CD14-positive monocyte (primary cell): ENCODE measurements around the gene LMTK2. TPM values are rescaled to one million over a fixed set of nuclear protein-coding genes. Genes with fewer than 3 reads are reported as not detected.
A peak's percentile ranks its signal among the peaks of the same experiment; 100 is the strongest.

Experiments used
- DNase-seq, 3 donors: peaks; one replicate each; pipeline ENCODE4 v3.0.0-alpha.2; 2011 to 2022
- H2AFZ ChIP-seq: 2 replicates; pipeline ENCODE4 v1.6.0; 2012; ENCODE audit warnings: mild to moderate bottlenecking, low read depth, low read length, inconsistent platforms; ENCODE audit not compliant: insufficient read depth, poor library complexity, severe bottlenecking
- H3K27ac ChIP-seq, 2 donors: 1 replicate in 1 of 2; 2 replicates in 1 of 2; pipeline ENCODE4 v1.5.1; 2012 to 2013; ENCODE audit warnings: low read length in 2 of 2, control low read depth in 1 of 2, inconsistent platforms in 1 of 2, low read depth in 1 of 2, mild to moderate bottlenecking in 1 of 2
- H3K27me3 ChIP-seq, 2 donors: one replicate each; pipeline versions ENCODE4 v1.6.0 to v1.6.1; 2011 to 2013; ENCODE audit warnings: low read length in 2 of 2; ENCODE audit not compliant: control insufficient read depth in 2 of 2, insufficient read depth in 2 of 2
- H3K36me3 ChIP-seq, 2 donors: replicated peaks in 1 of 2; 1 replicate in 1 of 2; 2 replicates in 1 of 2; pipeline versions ENCODE4 v1.5.1 to v1.6.1; 2012 to 2013; ENCODE audit warnings: low read length in 2 of 2, control low read depth in 1 of 2, inconsistent platforms in 1 of 2, mild to moderate bottlenecking in 1 of 2; ENCODE audit not compliant: insufficient read depth in 2 of 2, control insufficient read depth in 1 of 2
- H3K4me1 ChIP-seq, 2 donors: 1 replicate in 1 of 2; 2 replicates in 1 of 2; pipeline versions ENCODE4 v1.5.1 to v1.6.1; 2012 to 2013; ENCODE audit warnings: low read length in 2 of 2, control low read depth in 1 of 2, inconsistent platforms in 1 of 2, mild to moderate bottlenecking in 1 of 2, moderate library complexity in 1 of 2; ENCODE audit not compliant: insufficient read depth in 2 of 2, control insufficient read depth in 1 of 2
- H3K4me2 ChIP-seq: replicated peaks from 2 replicates; pipeline ENCODE3; 2012; ENCODE audit warnings: low read length, moderate library complexity, mild to moderate bottlenecking; ENCODE audit not compliant: poor library complexity, severe bottlenecking; ENCODE audit errors: extremely low read depth
- H3K4me3 ChIP-seq, 3 experiments: fragments of 200-600 bp in 1 of 3; sonication (generic) in 1 of 3; replicated peaks in 1 of 3; 1 replicate in 2 of 3; 2 replicates in 1 of 3; pipeline ENCODE4 v1.5.1; 2011 to 2013; ENCODE audit warnings: low read length in 3 of 3, mild to moderate bottlenecking in 3 of 3, control low read depth in 2 of 3, low read depth in 2 of 3, inconsistent platforms in 1 of 3, moderate library complexity in 1 of 3
- H3K79me2 ChIP-seq: 2 replicates; pipeline ENCODE4 v1.6.0; 2012; ENCODE audit warnings: mild to moderate bottlenecking, control low read depth, inconsistent platforms, low read length, moderate library complexity; ENCODE audit not compliant: insufficient read depth
- H3K9ac ChIP-seq: 2 replicates; pipeline ENCODE4 v1.6.0; 2017; ENCODE audit warnings: low read length, mild to moderate bottlenecking; ENCODE audit not compliant: insufficient read depth, poor library complexity, severe bottlenecking
- H3K9me3 ChIP-seq, 2 donors: replicated peaks in 1 of 2; 1 replicate in 1 of 2; 2 replicates in 1 of 2; pipeline versions ENCODE4 v1.5.1 to v1.6.1; 2012 to 2013; ENCODE audit warnings: low read length in 2 of 2, control low read depth in 1 of 2; ENCODE audit not compliant: control insufficient read depth in 1 of 2, insufficient read depth in 1 of 2
- H4K20me1 ChIP-seq: 2 replicates; pipeline ENCODE4 v1.6.0; 2012; ENCODE audit warnings: mild to moderate bottlenecking, low read length, control low read depth, moderate library complexity; ENCODE audit not compliant: insufficient read depth
- H3K27ac Mint-ChIP-seq, 7 donors: one replicate each; pipeline ENCODE4 v1.8.0; 2020; ENCODE audit warnings: mild to moderate bottlenecking in 7 of 7, mixed read lengths in 7 of 7, moderate library complexity in 6 of 7, inconsistent platforms in 2 of 7
- H3K27me3 Mint-ChIP-seq, 3 donors: one replicate each; pipeline ENCODE4 v1.8.0; 2021 to 2022; ENCODE audit warnings: low read depth in 3 of 3, mild to moderate bottlenecking in 3 of 3, mixed read lengths in 3 of 3, moderate library complexity in 3 of 3, inconsistent platforms in 1 of 3
- H3K36me3 Mint-ChIP-seq, 2 donors: one replicate each; pipeline ENCODE4 v1.8.0; 2020; ENCODE audit warnings: mixed read lengths in 2 of 2, inconsistent platforms in 1 of 2, mild to moderate bottlenecking in 1 of 2
- H3K4me1 Mint-ChIP-seq: one replicate; pipeline ENCODE4 v1.8.0; 2020; ENCODE audit warnings: mild to moderate bottlenecking, mixed read lengths
- H3K4me3 Mint-ChIP-seq, 2 donors: one replicate each; pipeline ENCODE4 v1.8.0; 2020; ENCODE audit warnings: mild to moderate bottlenecking in 2 of 2, mixed read lengths in 2 of 2, moderate library complexity in 1 of 2
- H3K9me3 Mint-ChIP-seq, 7 donors: one replicate each; pipeline ENCODE4 v1.8.0; 2020 to 2022; ENCODE audit warnings: mixed read lengths in 7 of 7, mild to moderate bottlenecking in 6 of 7, moderate library complexity in 6 of 7, inconsistent platforms in 2 of 7
- WGBS: methylation state at CpG from one replicate; pipeline ENCODE4 v1.1.5; 2013; ENCODE audit warnings: missing lambda C conversion rate; ENCODE audit not compliant: insufficient coverage; 5-methylcytosine and 5-hydroxymethylcytosine counted together
- intact Hi-C, 2 donors: fragments of 100-400 bp; cut with micrococcal nuclease; formaldehyde crosslinking; loops; one replicate each; pipeline versions ENCODE4 v1.15.0 to v1.15.1; 2023
- polyA plus RNA-seq, 3 donors: library from polyadenylated mRNA; depleted of rRNA in 1 of 3; unstranded in 2 of 3; stranded (reverse) in 1 of 3; fragments of 300-500 nt in 2 of 3; fragments of >200 nt in 1 of 3; fragmentation: Illumina TruSeq in 2 of 3; gene quantifications; 1 replicate in 2 of 3; 2 replicates in 1 of 3; pipeline ENCODE4 v1.2.3, GENCODE V29; 2012 to 2021
- TF ChIP-seq, protein P1 (sequence below): fragments of 200-600 bp; IDR thresholded peaks from one replicate; pipeline ENCODE4 v1.8.0; 2022; ENCODE audit warnings: antibody characterized with exemption, mild to moderate bottlenecking

Gene LMTK2
- polyA plus RNA-seq, 3 donors, result 1.7 to 9.2 (median 1.8) TPM

DNA sequence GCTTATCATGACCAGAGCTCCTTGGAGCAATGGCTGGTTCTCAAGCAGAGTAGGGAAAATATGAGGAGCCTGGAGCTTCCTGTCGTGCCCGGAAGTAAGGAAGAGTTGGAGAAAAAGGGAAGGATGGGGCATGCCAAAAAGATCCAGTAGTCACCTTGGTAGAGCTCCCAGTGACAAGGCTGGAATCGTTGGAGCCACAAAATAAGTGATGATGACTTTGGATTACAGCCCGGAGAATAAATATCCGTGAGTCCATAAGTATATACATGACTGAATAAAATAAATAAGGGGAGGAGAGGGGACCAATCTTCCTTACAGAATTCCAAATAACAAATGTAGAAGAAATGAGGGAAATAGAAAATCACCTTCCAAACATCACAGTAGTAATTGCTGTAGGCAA is 29.3 kb downstream of the LMTK2 start:
- peaks cover 87% of the 10 kb centered on the region for H4K20me1 ChIP-seq
- H3K79me2 ChIP-seq, result peaks cover 4% of the 10 kb centered on the region
- Mint-ChIP-seq H3K27me3 (peaks cover 29 to 48% (median 43%) of the 10 kb centered on the region in 3 donors), H3K36me3 (peaks cover 38 to 44% of the 10 kb centered on the region in 2 donors), H3K4me1 (peaks cover 80% of the 10 kb centered on the region), H3K9me3 (peaks cover 0 to 4% (median 2%) of the 10 kb centered on the region in 7 donors), H3K4me3 (peak overlapping the region in 1 of 2 donors; percentile 81), H3K27ac (peak overlapping the region in 1 of 7 donors; percentile 54)
- peaks cover 74 to 79% of the 10 kb centered on the region in 2 donors for H3K4me1 ChIP-seq
- H3K9ac ChIP-seq, result no peak overlapping the region
- H3K4me3 ChIP-seq, result no peak overlapping the region
- H3K36me3 ChIP-seq, result peaks cover 0 to 16% of the 10 kb centered on the region in 2 donors
- TF ChIP-seq, protein P1, sequence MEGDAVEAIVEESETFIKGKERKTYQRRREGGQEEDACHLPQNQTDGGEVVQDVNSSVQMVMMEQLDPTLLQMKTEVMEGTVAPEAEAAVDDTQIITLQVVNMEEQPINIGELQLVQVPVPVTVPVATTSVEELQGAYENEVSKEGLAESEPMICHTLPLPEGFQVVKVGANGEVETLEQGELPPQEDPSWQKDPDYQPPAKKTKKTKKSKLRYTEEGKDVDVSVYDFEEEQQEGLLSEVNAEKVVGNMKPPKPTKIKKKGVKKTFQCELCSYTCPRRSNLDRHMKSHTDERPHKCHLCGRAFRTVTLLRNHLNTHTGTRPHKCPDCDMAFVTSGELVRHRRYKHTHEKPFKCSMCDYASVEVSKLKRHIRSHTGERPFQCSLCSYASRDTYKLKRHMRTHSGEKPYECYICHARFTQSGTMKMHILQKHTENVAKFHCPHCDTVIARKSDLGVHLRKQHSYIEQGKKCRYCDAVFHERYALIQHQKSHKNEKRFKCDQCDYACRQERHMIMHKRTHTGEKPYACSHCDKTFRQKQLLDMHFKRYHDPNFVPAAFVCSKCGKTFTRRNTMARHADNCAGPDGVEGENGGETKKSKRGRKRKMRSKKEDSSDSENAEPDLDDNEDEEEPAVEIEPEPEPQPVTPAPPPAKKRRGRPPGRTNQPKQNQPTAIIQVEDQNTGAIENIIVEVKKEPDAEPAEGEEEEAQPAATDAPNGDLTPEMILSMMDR, result no peak
- peaks cover 39 to 42% of the 10 kb centered on the region in 2 donors for H3K27me3 ChIP-seq
- H2AFZ ChIP-seq, result no peak overlapping the region
- no peak overlapping the region for H3K4me2 ChIP-seq
- WGBS, result 85% methylated on average over 2 of the region's 5 CpGs
- peaks cover 0 to 2% of the 10 kb centered on the region in 2 donors for H3K9me3 ChIP-seq
- intact Hi-C loops, result loop anchor here (5.0 to 10.0 kb wide), 2 partner anchors 34 to 119 kb away; partner anchors contain the start of gene TECPR1 (in 1 of the 2)
- H3K27ac ChIP-seq, result no peak overlapping the region
- no peak for DNase-seq

DNA sequence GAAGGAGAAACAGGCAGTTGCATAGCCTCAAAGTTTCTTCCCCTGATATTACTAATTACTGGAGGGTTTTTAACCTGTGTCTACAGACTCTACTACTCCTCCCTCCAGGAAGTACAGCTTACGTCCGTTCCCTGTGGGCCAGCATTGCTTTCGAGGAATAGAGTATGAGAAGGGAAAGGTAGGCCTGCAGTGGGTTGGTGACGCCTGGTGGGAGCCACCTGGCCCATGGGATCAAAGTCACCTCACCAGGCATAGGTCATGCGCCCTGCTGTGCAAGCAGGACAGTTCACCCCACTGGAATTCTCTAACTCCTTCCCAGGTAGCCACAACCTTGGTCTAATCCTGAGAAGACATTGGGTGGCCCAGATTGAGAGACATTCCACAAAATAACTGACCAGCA is 29.8 kb downstream of the LMTK2 start:
- peaks cover 33 to 51% (median 48%) of the 10 kb centered on the region in 3 donors for H3K27me3 Mint-ChIP-seq
- peak overlapping the region in 4 of 7 donors; percentile 0 to 64 (median 16) for H3K27ac Mint-ChIP-seq
- DNase-seq, result no peak
- H3K9me3 ChIP-seq, result peaks cover 0 to 6% of the 10 kb centered on the region in 2 donors
- peak overlapping the region in 1 of 2 donors; percentile 81 for H3K4me3 Mint-ChIP-seq
- H3K9me3 Mint-ChIP-seq, result peaks cover 0 to 5% (median 2%) of the 10 kb centered on the region in 7 donors
- peaks cover 0 to 19% of the 10 kb centered on the region in 2 donors for H3K36me3 ChIP-seq
- H4K20me1 ChIP-seq, result peaks cover 86% of the 10 kb centered on the region
- H3K27ac ChIP-seq, result no peak overlapping the region
- peaks cover 75% of the 10 kb centered on the region for H3K4me1 Mint-ChIP-seq
- TF ChIP-seq, protein P1, result no peak
- no peak overlapping the region for H3K9ac ChIP-seq
- peaks cover 4% of the 10 kb centered on the region for H3K79me2 ChIP-seq
- no peak overlapping the region for H3K4me3 ChIP-seq
- WGBS, result 100% methylated on average over 1 of the region's 5 CpGs
- peaks cover 70 to 75% of the 10 kb centered on the region in 2 donors for H3K4me1 ChIP-seq
- H2AFZ ChIP-seq, result no peak overlapping the region
- H3K4me2 ChIP-seq, result no peak overlapping the region
- H3K36me3 Mint-ChIP-seq, result peaks cover 41 to 48% of the 10 kb centered on the region in 2 donors
- H3K27me3 ChIP-seq, result peaks cover 40 to 46% of the 10 kb centered on the region in 2 donors
- intact Hi-C loops, result loop anchor here (5.0 to 10.0 kb wide), 2 partner anchors 34 to 118 kb away; partner anchors contain the start of gene TECPR1 (in 1 of the 2)
